NCI-H2029 (cell line): ENCODE measurements around the gene NDRG3.
"Not testable (repeated sequence)": the region's sequence is repeated elsewhere in the genome, so short reads cannot be mapped to it uniquely, and the experiment has no call there.

Source experiments
- DNase-seq: peaks from one replicate; lab custom pipeline; 2025; lab: John Stamatoyannopoulos, UW

NDRG3 gene

GRCh38 chr20:36760647-36761046 lies 14.8 kb upstream of the NDRG3 start:
- no peak for DNase-seq

GRCh38 chr20:36758276-36758675 lies 12.4 kb upstream of the NDRG3 start:
- no peak for DNase-seq

GRCh38 chr20:36756496-36756895 lies 10.6 kb upstream of the NDRG3 start:
- DNase-seq = no peak

GRCh38 chr20:36754656-36755222 lies 8.8 kb upstream of the NDRG3 start:
- peak; percentile 47 for DNase-seq

GRCh38 chr20:36752582-36752981 lies 6.7 kb upstream of the NDRG3 start:
- DNase-seq = no peak

- DNase-seq = no peak
These were observed 510 bp downstream of the NDRG3 start for GRCh38 chr20:36745234-36745926.

- DNase-seq = peak; percentile 40
These were observed 1.1 kb downstream of the NDRG3 start for GRCh38 chr20:36744764-36745191.

- no peak for DNase-seq
These were observed 1.6 kb downstream of the NDRG3 start for GRCh38 chr20:36744243-36744642.

- DNase-seq = no peak
These were observed 3.3 kb downstream of the NDRG3 start for GRCh38 chr20:36742558-36742957.

- no peak for DNase-seq
These were observed 4.8 kb downstream of the NDRG3 start for GRCh38 chr20:36741072-36741471.

GRCh38 chr20:36737183-36737499 lies 8.7 kb downstream of the NDRG3 start:
- no peak for DNase-seq

- no peak for DNase-seq
These were observed 9.3 kb downstream of the NDRG3 start for GRCh38 chr20:36736451-36737182.

GRCh38 chr20:36732456-36732855 lies 13.4 kb downstream of the NDRG3 start:
- no peak for DNase-seq

- no peak for DNase-seq
These were observed 16.9 kb downstream of the NDRG3 start for GRCh38 chr20:36728986-36729385.

GRCh38 chr20:36726168-36726567 lies 19.7 kb downstream of the NDRG3 start:
- DNase-seq = no peak

- no peak for DNase-seq
These were observed 25.4 kb downstream of the NDRG3 start for GRCh38 chr20:36720510-36720909.

- no peak for DNase-seq
These were observed 28.2 kb downstream of the NDRG3 start for GRCh38 chr20:36717657-36718056.

GRCh38 chr20:36717021-36717420 lies 28.9 kb downstream of the NDRG3 start:
- DNase-seq = no peak

- DNase-seq = no peak
These were observed 33.1 kb downstream of the NDRG3 start for GRCh38 chr20:36712775-36713174.

GRCh38 chr20:36709126-36709525 lies 36.8 kb downstream of the NDRG3 start:
- no peak for DNase-seq

GRCh38 chr20:36703530-36703929 lies 42.4 kb downstream of the NDRG3 start:
- DNase-seq = no peak

GRCh38 chr20:36700438-36700837 lies 45.5 kb downstream of the NDRG3 start:
- no peak for DNase-seq

- not testable (repeated sequence) for DNase-seq
These were observed 50.4 kb downstream of the NDRG3 start for GRCh38 chr20:36695467-36695866.
